Fibroblast of upper back skin (primary cell): ENCODE measurements around the gene EEF1G.

Experiments used
- DNase-seq: peaks from one replicate; pipeline ENCODE4 v3.0.0-alpha.2; 2013

Gene EEF1G

DNA sequence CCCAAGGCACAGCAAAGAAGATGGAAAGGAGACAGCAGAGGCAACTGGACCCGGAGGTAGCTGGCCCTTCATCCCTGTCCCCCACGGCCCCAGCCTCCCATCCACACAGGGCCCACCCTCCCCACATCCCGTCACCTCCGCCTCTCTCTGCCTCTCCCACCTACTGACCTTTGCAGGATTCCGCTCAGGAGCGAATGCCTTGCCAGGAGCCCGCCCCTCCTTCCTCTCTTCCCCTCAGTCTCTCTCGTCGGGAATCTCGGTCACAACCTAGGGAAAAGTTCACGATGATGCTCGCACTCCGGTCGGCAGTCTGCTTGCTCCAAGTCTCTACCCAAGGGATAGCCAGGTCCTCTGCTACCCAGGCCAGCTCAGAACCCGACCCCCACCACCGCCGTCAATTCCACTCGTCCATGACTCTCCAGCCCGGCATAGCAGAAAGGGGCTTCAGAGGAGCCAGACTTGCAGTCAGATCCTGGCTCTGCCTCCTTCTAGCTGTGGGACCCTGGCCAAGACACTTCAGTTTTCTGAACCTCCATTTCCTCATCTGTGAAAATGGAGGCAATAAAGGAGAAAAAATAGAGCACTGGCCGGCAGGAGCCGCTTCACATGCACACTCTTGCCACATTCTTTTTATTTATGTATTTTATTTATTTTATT, 37.3 kb downstream of the EEF1G start:
- DNase-seq, result no peak

DNA sequence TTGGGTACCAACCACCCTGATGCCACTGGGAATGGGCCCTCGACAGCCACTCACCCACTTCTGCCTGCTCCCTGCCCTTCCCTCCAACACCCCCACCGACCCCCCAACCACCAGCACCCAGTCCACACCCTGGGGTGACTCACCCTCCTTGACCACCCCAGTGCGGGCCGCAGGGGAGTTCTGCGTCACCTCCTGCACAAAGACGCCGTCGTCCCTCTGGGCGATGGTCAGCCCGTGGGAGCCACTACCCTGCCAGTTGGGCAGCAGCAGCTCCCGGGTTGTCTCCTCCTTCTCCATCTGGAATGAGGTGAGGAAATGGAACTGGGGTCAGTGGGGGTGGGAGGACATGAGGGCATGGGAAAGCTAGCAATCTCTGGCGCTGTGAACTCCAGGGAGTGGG, 37.9 kb downstream of the EEF1G start:
- DNase-seq, result no peak

DNA sequence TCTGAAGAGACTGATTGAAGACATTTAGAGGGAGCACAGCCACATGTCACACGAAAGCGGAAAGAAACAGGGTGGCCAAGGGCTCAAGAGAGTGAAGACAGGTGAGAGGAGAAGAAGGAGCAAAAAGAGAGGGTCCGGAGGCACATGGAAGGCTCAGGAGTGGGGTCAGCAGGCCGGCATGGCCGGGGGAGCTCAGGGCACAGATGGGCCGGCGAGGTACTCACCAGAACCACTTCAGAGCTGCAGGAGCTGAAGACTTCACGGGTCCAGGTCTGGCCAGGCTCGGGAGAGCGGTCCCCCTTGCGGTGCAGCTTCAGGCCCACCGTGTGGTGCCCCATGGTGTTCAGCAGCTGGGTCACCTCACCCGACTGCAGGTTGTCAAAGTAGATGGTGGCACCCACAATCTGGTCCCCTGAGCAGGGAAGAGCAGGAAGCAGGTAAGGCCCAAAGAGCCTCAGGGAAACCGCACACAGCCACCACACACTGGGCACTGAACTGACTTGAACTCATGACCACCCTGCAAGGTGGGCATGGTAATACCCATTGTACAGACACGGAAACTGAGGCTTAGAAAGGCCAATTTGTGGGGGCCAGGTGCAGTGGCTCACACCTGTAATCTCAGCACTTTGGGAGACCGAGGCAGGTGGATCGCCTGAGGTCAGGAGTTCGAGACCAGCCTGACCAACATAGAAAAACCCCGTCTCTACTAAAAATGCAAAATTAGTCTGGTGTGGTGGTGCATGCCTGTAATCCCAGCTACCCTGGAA, 38.7 kb downstream of the EEF1G start:
- DNase-seq, result no peak

DNA sequence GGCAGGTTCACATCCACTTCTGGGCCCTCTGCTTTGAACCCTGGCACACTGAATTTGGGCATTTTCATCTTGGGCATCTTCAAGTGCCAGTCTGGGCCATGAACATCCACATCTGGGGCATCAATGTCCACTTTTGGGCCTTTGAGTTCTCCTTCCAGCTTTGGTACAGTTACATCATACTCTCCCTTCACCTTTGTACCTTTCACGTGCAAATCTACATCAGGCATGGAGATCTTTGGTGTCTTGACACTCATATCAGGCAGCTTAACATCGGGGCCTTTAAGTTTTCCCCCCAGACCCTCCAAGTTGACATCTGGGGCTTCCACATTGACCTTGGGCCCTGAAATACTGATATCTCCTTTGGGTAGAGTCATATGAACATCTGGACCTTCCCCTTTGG, 41.6 kb downstream of the EEF1G start:
- no peak for DNase-seq

DNA sequence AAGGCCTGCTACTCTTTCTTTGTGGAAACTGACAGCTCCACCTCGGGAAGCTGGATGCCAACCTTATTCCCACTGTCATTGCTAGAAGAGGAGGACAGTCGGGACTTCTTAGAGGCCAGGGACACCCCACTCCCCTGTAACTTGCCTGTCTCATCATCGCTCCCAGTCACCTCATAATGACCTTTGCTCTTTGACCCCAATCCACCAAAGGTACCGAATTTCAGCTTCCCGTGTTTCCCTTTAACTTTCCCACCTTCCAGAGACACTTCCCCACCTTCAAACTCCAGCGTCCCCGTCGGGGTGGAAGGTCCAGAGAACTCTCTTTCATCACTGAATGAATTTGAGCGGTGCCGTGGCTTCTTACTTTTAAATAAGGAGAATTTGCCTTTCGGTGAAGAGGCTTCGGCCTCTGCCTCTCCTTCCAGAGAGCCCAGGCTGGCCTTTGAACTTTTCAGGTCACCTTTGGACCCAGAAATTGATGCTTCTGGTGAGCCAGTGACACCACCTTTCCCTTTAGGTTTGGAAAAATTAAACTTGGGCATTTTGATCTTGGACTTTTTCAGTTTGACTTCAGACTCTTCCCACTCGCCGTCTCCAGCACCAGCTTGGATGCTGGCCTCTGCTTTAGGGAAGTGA, 56.8 kb downstream of the EEF1G start:
- no peak for DNase-seq

DNA sequence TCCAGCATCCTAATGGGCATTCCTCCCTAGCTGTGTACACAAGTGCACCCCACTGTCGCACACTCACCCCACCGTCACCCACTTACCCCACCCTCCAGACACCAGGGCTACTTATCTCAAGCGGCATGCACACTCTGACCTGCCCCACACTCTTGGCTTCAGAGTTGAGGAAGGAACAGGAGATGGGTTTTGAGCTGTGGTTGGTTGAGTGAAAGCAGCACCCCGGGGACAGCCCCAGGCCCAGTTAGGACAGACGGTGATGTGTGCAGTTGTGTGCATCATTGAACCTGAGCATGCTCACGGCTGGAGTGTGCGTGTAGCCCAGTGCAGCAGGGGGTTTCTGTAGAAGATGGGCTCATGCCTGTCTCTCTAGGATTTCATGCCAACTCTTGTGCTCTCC, 59.5 kb downstream of the EEF1G start:
- DNase-seq, result no peak

DNA sequence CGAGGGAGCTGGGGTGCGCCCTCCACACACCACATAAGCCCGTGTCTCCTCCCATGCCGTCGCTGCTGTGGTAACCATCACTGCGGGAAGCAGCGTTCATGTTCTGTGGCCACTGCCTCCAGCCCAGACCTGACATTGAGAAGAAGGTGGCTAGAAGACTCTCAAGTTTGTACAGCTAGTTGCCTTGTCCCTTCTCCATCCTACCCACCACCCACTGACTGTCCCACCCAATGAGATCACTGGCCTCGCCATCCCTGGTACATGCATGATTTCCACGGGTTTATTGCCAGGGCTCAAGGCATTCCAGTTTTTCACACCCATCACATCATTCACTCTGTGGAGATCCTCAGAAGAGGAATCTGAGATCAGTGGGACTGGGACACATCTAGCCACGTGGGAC, 60.1 kb downstream of the EEF1G start:
- no peak for DNase-seq

DNA sequence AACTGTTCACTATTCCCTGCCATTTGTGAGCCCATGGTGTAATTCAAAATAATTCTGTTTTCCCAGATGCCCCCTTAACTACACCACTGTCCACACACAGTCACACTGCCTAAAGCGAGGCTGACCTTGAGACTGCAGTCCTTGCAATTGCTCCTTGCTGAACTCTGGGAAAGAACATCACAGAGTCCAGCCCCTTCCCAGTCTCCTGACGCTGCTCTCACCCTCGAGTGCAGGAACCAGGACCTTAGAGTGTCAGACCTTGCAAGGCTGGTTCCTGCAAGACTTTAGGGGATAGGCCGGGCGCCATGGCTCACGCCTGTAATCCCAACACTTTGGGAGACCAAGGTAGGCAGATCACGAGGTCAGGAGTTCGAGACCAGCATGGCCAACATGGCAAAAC, 60.7 kb downstream of the EEF1G start:
- DNase-seq, result no peak
